WTC11 (cell line): ENCODE data around the gene CTXN3.

Experiments used
- CREB1 ChIP-seq: sonication (generic); formaldehyde crosslinking; IDR thresholded peaks from 2 replicates; pipeline ENCODE4 v1.8.0; 2023; ENCODE audit warnings: mild to moderate bottlenecking, missing genetic modification reagents
- CREM ChIP-seq: sonication (generic); formaldehyde crosslinking; IDR thresholded peaks from 2 replicates; pipeline ENCODE4 v1.8.1; 2022; ENCODE audit warnings: mild to moderate bottlenecking, missing genetic modification reagents, moderate library complexity
- ELF4 ChIP-seq: sonication (generic); formaldehyde crosslinking; IDR thresholded peaks from 2 replicates; pipeline ENCODE4 v1.8.1; 2022; ENCODE audit warnings: low read depth, mild to moderate bottlenecking, moderate library complexity, missing genetic modification reagents
- ETV6 ChIP-seq: sonication (generic); formaldehyde crosslinking; IDR thresholded peaks from 2 replicates; pipeline ENCODE4 v1.8.1; 2022; ENCODE audit warnings: mild to moderate bottlenecking, missing genetic modification reagents
- FOXK1 ChIP-seq: sonication (generic); formaldehyde crosslinking; IDR thresholded peaks from 2 replicates; pipeline ENCODE4 v1.8.0; 2022; ENCODE audit warnings: mild to moderate bottlenecking, moderate library complexity, missing genetic modification reagents
- FOXP1 ChIP-seq: sonication (generic); formaldehyde crosslinking; IDR thresholded peaks from 2 replicates; pipeline ENCODE4 v1.8.0; 2022; ENCODE audit warnings: missing genetic modification reagents, mild to moderate bottlenecking, moderate library complexity, borderline replicate concordance
- IRF2 ChIP-seq: sonication (generic); formaldehyde crosslinking; IDR thresholded peaks from 2 replicates; pipeline ENCODE4 v1.8.0; 2022; ENCODE audit warnings: low read depth, missing genetic modification reagents, borderline replicate concordance
- NFATC4 ChIP-seq: fragments of 250-450 bp; sonication (Bioruptor Pico); IDR thresholded peaks from 2 replicates; pipeline ENCODE4 v1.9.0; 2021; ENCODE audit warnings: mild to moderate bottlenecking
- RORB ChIP-seq: fragments of 250-450 bp; sonication (Bioruptor Pico); IDR thresholded peaks from 2 replicates; pipeline ENCODE4 v1.9.0; 2021; ENCODE audit warnings: mild to moderate bottlenecking
- ZNF121 ChIP-seq: sonication (generic); formaldehyde crosslinking; IDR thresholded peaks from 2 replicates; pipeline ENCODE4 v1.8.0; 2023; ENCODE audit warnings: missing genetic modification reagents
- TF ChIP-seq, protein P1 (sequence below): fragments of 200-600 bp; IDR thresholded peaks from 2 replicates; pipeline ENCODE4 v1.8.0; 2022; ENCODE audit warnings: antibody characterized with exemption
- TF ChIP-seq, protein P2 (sequence below): fragments of 250-450 bp; sonication (Bioruptor Pico); IDR thresholded peaks from 2 replicates; pipeline ENCODE4 v1.8.0; 2021; ENCODE audit warnings: mild to moderate bottlenecking
- TF ChIP-seq, protein P3 (sequence below): sonication (generic); formaldehyde crosslinking; IDR thresholded peaks from 2 replicates; pipeline ENCODE4 v1.8.1; 2023; ENCODE audit warnings: mild to moderate bottlenecking, moderate library complexity, missing genetic modification reagents

DNA sequence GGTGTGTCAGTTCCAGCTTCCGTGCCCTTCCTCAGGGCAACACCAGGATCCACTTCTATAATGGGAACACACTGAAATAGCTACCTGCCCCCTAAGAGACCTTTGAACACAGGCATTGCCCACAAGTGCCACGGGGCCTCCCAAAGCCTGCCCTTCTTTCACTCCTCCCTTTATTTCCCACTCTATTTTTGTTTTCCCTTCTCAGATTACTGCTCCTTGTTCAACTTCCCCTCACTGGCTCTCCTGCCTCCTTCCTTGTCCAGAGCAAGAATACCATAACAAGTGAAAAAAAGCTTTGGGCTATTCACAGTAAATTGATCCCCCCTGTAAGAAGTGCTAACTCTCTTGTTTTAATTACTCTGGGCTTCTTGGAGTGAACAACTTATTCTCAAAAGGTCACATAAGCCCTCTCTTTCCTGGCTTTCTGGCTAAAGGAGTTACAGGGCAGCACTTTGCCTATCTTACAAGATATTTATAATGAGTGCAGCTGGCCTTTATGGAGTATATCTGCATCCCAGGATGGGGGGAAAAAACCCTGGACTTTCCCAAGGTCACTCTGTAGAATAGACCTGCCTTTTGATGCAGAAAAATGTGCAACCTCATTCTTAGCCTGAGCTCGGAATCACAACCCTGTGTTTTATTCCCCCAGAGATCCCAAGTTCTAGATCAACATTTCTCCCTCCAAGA, 11.3 kb downstream of the CTXN3 start:
- TF ChIP-seq, protein P1, sequence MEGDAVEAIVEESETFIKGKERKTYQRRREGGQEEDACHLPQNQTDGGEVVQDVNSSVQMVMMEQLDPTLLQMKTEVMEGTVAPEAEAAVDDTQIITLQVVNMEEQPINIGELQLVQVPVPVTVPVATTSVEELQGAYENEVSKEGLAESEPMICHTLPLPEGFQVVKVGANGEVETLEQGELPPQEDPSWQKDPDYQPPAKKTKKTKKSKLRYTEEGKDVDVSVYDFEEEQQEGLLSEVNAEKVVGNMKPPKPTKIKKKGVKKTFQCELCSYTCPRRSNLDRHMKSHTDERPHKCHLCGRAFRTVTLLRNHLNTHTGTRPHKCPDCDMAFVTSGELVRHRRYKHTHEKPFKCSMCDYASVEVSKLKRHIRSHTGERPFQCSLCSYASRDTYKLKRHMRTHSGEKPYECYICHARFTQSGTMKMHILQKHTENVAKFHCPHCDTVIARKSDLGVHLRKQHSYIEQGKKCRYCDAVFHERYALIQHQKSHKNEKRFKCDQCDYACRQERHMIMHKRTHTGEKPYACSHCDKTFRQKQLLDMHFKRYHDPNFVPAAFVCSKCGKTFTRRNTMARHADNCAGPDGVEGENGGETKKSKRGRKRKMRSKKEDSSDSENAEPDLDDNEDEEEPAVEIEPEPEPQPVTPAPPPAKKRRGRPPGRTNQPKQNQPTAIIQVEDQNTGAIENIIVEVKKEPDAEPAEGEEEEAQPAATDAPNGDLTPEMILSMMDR = no peak
- TF ChIP-seq ETV6 (CRISPR knock-in tag) (no peak), FOXP1 (CRISPR knock-in tag) (no peak), IRF2 (CRISPR knock-in tag) (no peak), CREB1 (CRISPR knock-in tag) (no peak), NFATC4 (CRISPR knock-in tag) (no peak), ELF4 (CRISPR knock-in tag) (no peak), ZNF121 (CRISPR knock-in tag) (no peak), CREM (CRISPR knock-in tag) (no peak), FOXK1 (CRISPR knock-in tag) (no peak), RORB (no peak)
- TF ChIP-seq, protein P2, sequence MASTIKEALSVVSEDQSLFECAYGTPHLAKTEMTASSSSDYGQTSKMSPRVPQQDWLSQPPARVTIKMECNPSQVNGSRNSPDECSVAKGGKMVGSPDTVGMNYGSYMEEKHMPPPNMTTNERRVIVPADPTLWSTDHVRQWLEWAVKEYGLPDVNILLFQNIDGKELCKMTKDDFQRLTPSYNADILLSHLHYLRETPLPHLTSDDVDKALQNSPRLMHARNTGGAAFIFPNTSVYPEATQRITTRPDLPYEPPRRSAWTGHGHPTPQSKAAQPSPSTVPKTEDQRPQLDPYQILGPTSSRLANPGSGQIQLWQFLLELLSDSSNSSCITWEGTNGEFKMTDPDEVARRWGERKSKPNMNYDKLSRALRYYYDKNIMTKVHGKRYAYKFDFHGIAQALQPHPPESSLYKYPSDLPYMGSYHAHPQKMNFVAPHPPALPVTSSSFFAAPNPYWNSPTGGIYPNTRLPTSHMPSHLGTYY (CRISPR knock-in tag) = no peak
- TF ChIP-seq, protein P3, sequence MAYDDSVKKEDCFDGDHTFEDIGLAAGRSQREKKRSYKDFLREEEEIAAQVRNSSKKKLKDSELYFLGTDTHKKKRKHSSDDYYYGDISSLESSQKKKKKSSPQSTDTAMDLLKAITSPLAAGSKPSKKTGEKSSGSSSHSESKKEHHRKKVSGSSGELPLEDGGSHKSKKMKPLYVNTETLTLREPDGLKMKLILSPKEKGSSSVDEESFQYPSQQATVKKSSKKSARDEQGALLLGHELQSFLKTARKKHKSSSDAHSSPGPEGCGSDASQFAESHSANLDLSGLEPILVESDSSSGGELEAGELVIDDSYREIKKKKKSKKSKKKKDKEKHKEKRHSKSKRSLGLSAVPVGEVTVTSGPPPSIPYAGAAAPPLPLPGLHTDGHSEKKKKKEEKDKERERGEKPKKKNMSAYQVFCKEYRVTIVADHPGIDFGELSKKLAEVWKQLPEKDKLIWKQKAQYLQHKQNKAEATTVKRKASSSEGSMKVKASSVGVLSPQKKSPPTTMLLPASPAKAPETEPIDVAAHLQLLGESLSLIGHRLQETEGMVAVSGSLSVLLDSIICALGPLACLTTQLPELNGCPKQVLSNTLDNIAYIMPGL (CRISPR knock-in tag) = no peak
